ENCODE results near the gene GRP. TPM values are rescaled to one million over a fixed set of nuclear protein-coding genes. Genes with fewer than 3 reads are reported as not detected.
A peak's percentile ranks its signal among the peaks of the same experiment; 100 is the strongest.

Gene GRP
- total and polyA plus RNA-seq, 10 of the 15 experiments (the other 5 are each of a cell fraction or from before 2014, with no cell fraction given), result not detected

DNA sequence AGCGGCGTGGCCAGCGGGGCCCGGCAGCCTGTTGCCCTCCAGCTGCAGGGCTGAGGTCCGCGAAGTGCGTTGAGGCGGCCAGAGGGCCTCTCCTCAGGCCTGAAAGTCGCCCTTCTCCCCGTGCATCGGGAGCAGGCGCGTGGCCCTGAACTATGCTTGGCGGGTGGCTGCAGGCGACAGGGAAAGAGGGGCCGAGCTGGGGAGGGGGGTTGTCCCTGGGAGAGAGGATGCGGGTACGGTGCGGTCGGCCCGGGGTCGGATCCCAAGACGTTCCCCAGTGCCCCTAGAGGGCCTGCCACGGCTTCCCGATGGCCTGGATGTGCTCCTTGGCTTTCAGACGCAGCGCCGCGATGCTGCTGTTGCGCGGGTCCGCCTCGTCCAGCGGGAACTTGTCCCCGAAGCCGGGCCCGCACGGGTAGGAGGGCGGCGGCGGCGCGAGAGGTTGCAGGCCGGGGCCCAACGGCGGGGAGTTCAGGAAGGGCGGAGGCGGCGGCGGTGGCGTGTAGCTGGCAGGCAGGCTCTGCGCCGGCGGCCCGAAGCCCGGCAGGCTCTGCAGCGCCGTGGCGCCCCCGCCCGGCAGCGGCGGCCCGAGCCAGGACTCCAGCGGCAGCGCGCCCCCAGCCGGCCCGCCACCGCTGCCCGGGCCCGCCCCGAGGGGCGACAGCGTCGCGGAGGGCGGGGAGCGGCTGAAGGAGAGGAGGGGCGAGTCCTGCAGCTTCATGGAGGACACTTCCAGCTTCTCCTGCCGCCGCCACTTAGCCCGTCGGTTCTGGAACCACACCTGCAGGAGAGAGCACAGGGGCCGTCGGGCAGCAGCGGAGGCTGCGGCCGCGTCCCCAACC is 49.0 kb downstream of the GRP start:
- ChIA-PET RAD21 (ENCODE audit: unreplicated experiment) (interaction anchor here (1.3 kb wide), 1 partner anchor 185 kb away, joined by 5 read pairs; no protein-coding TSS in a partner anchor), CTCF (interaction anchor here (0.7 to 1.3 kb wide), 2 partner anchors 99 to 184 kb away, joined by 3 read pairs; no protein-coding TSS in a partner anchor), POLR2A (no interaction called here), SMC1A (ENCODE audit: uncharacterized antibody, unreplicated experiment) (interaction anchor here (1.3 kb wide), 1 partner anchor 183 kb away, joined by 3 read pairs; no protein-coding TSS in a partner anchor)
- Histone ChIP-seq H3K27ac (ENCODE audit: control insufficient read depth, insufficient read depth) (no peak overlapping the region), H3K4me3 (no peak overlapping the region), H3K9me3 (replicated peaks; ENCODE audit: control insufficient read depth, insufficient read depth, low read length) (no peaks in the 10 kb centered on the region; the same call in 2 of the 3 replicates), H3K4me2 (ENCODE audit: control insufficient read depth, insufficient read depth) (no peak overlapping the region), H2AFZ (ENCODE audit: control insufficient read depth, low read depth, low read length) (no peak overlapping the region), H3K9ac (ENCODE audit: control insufficient read depth, insufficient read depth, low read length) (no peak overlapping the region), H3K4me1 (ENCODE audit: control insufficient read depth, insufficient read depth, low read length) (no peaks in the 10 kb centered on the region), H3K79me2 (ENCODE audit: control insufficient read depth, insufficient read depth, low read length) (no peaks in the 10 kb centered on the region), H4K20me1 (ENCODE audit: control insufficient read depth, insufficient read depth) (no peaks in the 10 kb centered on the region), H3K27me3 (replicated peaks in 1 of 2; ENCODE audit: control insufficient read depth in 2 of 2, insufficient read depth in 2 of 2, low read length in 1 of 2) (peaks cover 21 to 45% of the 10 kb centered on the region in 2 experiments), H3K36me3 (ENCODE audit: control insufficient read depth in 2 of 2, insufficient read depth in 2 of 2, low read length in 1 of 2) (no peaks in the 10 kb centered on the region)
- ATAC-seq, result peak; percentile 54
- FAIRE-seq, result no peak
- no peak for DNase-seq (ENCODE audit: low read depth, low spot score)
- 24% methylated on average over 47 of the region's 90 CpGs for WGBS (ENCODE audit: insufficient coverage, insufficient replicate concordance, low lambda C conversion rate, missing lambda C conversion rate)
- no TSS peak for BruUV-seq (replicated peaks)
- TF ChIP-seq, protein P1, sequence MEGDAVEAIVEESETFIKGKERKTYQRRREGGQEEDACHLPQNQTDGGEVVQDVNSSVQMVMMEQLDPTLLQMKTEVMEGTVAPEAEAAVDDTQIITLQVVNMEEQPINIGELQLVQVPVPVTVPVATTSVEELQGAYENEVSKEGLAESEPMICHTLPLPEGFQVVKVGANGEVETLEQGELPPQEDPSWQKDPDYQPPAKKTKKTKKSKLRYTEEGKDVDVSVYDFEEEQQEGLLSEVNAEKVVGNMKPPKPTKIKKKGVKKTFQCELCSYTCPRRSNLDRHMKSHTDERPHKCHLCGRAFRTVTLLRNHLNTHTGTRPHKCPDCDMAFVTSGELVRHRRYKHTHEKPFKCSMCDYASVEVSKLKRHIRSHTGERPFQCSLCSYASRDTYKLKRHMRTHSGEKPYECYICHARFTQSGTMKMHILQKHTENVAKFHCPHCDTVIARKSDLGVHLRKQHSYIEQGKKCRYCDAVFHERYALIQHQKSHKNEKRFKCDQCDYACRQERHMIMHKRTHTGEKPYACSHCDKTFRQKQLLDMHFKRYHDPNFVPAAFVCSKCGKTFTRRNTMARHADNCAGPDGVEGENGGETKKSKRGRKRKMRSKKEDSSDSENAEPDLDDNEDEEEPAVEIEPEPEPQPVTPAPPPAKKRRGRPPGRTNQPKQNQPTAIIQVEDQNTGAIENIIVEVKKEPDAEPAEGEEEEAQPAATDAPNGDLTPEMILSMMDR (IDR thresholded peaks at IDR 0.05 in 2 of 3, conservative IDR thresholded peaks at IDR 0.05 in 1 of 3; ENCODE audit: control insufficient read depth in 2 of 3, extremely low read depth in 1 of 3, insufficient read depth in 1 of 3, low read depth in 3 of 3, low read length in 3 of 3), result peak in 1 of 3 experiments; percentile 23; a peak in 2 of 6 replicates
- peak; percentile 93 for TF ChIP-seq SUZ12 (IDR thresholded peaks at IDR 0.05; ENCODE audit: unreplicated experiment)
- no peak for TF ChIP-seq CHD4 (IDR thresholded peaks at IDR 0.05)
- no peak for TF ChIP-seq ZNF274 (IDR thresholded peaks at IDR 0.05; ENCODE audit: insufficient read depth, insufficient read length)
- intact Hi-C loops (cut with micrococcal nuclease; ENCODE audit: unreplicated experiment), result no loop called here
- in situ Hi-C loops (cut with MboI), result no loop called here
